ENCODE measurements around the gene MDH2. TPM values are rescaled to one million over a fixed set of nuclear protein-coding genes. Genes with fewer than 3 reads are reported as not detected.
"Not testable (repeated sequence)": the region's sequence is repeated elsewhere in the genome, so short reads cannot be mapped to it uniquely, and the experiment has no call there.

Gene MDH2
- total RNA-seq, 4 donors from 2014 or later, result 57.1 to 81.0 (median 69.4) TPM

GRCh38 chr7:76106893-76107292, 59.0 kb downstream of the MDH2 start:
- no peak overlapping the region for H3K4me3 ChIP-seq
- WGBS, 2 donors, result 79 to 82% methylated on average over 5 of the region's 5 CpGs
- no peak overlapping the region for H3K27ac ChIP-seq

GRCh38 chr7:76108540-76109233, 60.8 kb downstream of the MDH2 start:
- 44 to 53% methylated on average over 11 of the region's 11 CpGs for WGBS, 2 donors
- no peaks in the 10 kb centered on the region for H3K9me3 ChIP-seq
- peak in 1 of 2 donors; percentile 25 for DNase-seq (ENCODE audit: low spot score in 2 of 2)
- peak overlapping the region in 2 of 4 donors; percentile 20 to 22 for H3K27ac ChIP-seq
- H3K36me3 ChIP-seq, result no peaks in the 10 kb centered on the region
- H3K4me1 ChIP-seq, result no peaks in the 10 kb centered on the region
- no peak overlapping the region for H3K4me3 ChIP-seq
- TF ChIP-seq EP300 (IDR thresholded peaks at IDR 0.05), result no peak
- TF ChIP-seq, protein P1, sequence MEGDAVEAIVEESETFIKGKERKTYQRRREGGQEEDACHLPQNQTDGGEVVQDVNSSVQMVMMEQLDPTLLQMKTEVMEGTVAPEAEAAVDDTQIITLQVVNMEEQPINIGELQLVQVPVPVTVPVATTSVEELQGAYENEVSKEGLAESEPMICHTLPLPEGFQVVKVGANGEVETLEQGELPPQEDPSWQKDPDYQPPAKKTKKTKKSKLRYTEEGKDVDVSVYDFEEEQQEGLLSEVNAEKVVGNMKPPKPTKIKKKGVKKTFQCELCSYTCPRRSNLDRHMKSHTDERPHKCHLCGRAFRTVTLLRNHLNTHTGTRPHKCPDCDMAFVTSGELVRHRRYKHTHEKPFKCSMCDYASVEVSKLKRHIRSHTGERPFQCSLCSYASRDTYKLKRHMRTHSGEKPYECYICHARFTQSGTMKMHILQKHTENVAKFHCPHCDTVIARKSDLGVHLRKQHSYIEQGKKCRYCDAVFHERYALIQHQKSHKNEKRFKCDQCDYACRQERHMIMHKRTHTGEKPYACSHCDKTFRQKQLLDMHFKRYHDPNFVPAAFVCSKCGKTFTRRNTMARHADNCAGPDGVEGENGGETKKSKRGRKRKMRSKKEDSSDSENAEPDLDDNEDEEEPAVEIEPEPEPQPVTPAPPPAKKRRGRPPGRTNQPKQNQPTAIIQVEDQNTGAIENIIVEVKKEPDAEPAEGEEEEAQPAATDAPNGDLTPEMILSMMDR (IDR thresholded peaks at IDR 0.05), result no peak
- no peak for TF ChIP-seq POLR2A (IDR thresholded peaks at IDR 0.05)
- no peaks in the 10 kb centered on the region for H3K27me3 ChIP-seq

More at GRCh38 chr7:76106893-76107292, 59.0 kb downstream of the MDH2 start:
- H3K9me3 ChIP-seq, result no peaks in the 10 kb centered on the region
- no peaks in the 10 kb centered on the region for H3K4me1 ChIP-seq
- TF ChIP-seq EP300 (IDR thresholded peaks at IDR 0.05), result no peak
- TF ChIP-seq POLR2A (IDR thresholded peaks at IDR 0.05), result no peak
- TF ChIP-seq, protein P1 (IDR thresholded peaks at IDR 0.05), result no peak
- no peaks in the 10 kb centered on the region for H3K36me3 ChIP-seq
- DNase-seq (ENCODE audit: low spot score in 2 of 2), result no peak
- H3K27me3 ChIP-seq, result no peaks in the 10 kb centered on the region

GRCh38 chr7:76113042-76113630, 65.2 kb downstream of the MDH2 start:
- whole genome bisulfite sequencing, 2 donors, result 88 to 93% methylated on average over 9 of the region's 9 CpGs
- H3K4me3 ChIP-seq; H3K27ac ChIP-seq; H3K9me3 ChIP-seq; H3K36me3 ChIP-seq; H3K4me1 ChIP-seq; H3K27me3 ChIP-seq; DNase-seq (ENCODE audit: low spot score in 2 of 2): not testable (repeated sequence)

GRCh38 chr7:76114742-76115141, 66.8 kb downstream of the MDH2 start:
- H3K9me3 ChIP-seq; H3K27ac ChIP-seq; H3K27me3 ChIP-seq; H3K4me3 ChIP-seq; DNase-seq (ENCODE audit: low spot score in 2 of 2); H3K36me3 ChIP-seq; H3K4me1 ChIP-seq: not testable (repeated sequence)
- 90 to 94% methylated on average over 1 of the region's 1 CpG for WGBS, 2 donors

Small RNA genes within 50 kb of the gene (small RNA-seq; reads per million reads assigned to genes)
- not detected for gene RNU6-863P

Other genes with a start within 250 kb of the MDH2 start
- not detected for gene CCL24, start 234.3 kb upstream of the MDH2 start, total RNA-seq
- 10 to 100 TPM; 68.6 to 90.6 (median 74.5) TPM for gene RHBDD2, start 169.1 kb upstream of the MDH2 start, total RNA-seq
- gene POR, start 133.0 kb upstream of the MDH2 start, total RNA-seq, result 100 to 1,000 TPM in 2 of 4 donors, 10 to 100 TPM in 2; 66.6 to 244 (median 107) TPM
- gene TMEM120A, start 53.5 kb upstream of the MDH2 start, total RNA-seq, result 100 to 1,000 TPM in 1 of 4 donors, 10 to 100 TPM in 3; 38.7 to 108 (median 53.2) TPM
- gene STYXL1, start 106 bp upstream of the MDH2 start, total RNA-seq, result 10 to 100 TPM in 3 of 4 donors, 1 to 10 TPM in 1; 9.9 to 45.7 (median 29.0) TPM
- gene SRRM3, start 153.8 kb downstream of the MDH2 start, total RNA-seq, result 1 to 10 TPM in 3 of 4 donors, under 1 TPM in 1; 0.22 to 3.1 (median 2.4) TPM